Measurements from ENCODE around the gene ENTHD1.

- TF ChIP-seq EP300 (IDR thresholded peaks at IDR 0.05) (no peak), POLR2AphosphoS5 (IDR thresholded peaks at IDR 0.05) (no peak), CTCF (IDR thresholded peaks at IDR 0.05) (no peak)
Measured at GRCh38 chr22:39745789-39746188, 147.8 kb downstream of the ENTHD1 start.

Measured in stomach (tissue), 4 donors.